ENCODE results near the gene TRIM58. TPM values are rescaled to one million over a fixed set of nuclear protein-coding genes. Genes with fewer than 3 reads are reported as not detected.

Gene TRIM58
- total RNA-seq, 1 experiment from 2014 or later = not detected

- CTCF ChIA-PET = interaction anchor here (0.6 kb wide), 1 partner anchor 11 kb away, joined by 3 read pairs; no protein-coding TSS in a partner anchor
- BruUV-seq (replicated peaks) = no TSS peak
- H3K9me3 Mint-ChIP-seq (ENCODE audit: unreplicated experiment) = peaks cover 11% of the 10 kb centered on the region
These were observed 26.4 kb downstream of the TRIM58 start for GRCh38 chr1:247883346-247883745.

DNA sequence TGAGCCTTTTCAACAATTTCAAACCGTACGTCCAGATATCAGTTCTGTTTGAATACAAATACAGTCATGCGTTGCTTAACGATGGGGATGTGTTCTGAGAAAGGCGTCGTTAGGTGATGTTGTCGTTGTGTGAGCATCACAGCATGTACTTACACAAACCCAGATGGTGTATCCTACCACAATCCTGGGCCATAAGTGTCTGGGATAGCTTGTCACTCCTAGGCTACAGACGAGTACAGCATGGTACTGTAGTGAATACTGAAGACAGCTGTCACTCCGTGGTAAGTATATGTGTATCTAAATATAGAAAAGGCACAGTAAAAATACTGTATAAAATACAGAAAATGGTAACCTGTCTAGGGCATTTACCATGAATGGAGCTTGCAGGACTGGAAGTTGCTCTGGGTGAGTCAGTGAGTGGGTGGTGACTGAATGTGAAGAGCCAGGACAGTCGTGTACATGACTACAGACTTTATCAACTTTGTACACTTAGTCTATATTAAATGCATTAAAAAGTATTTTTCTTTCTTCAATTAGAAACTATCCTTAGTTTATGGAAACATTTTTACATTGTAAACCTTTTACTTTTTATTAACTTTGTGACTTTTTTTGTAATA, 27.9 kb downstream of the TRIM58 start:
- Mint-ChIP-seq H3K4me3 (ENCODE audit: unreplicated experiment) (no peak overlapping the region), H3K36me3 (ENCODE audit: insufficient read depth, unreplicated experiment) (no peaks in the 10 kb centered on the region), H3K4me1 (ENCODE audit: insufficient read depth, unreplicated experiment) (no peaks in the 10 kb centered on the region), H3K27me3 (ENCODE audit: insufficient read depth, unreplicated experiment) (no peaks in the 10 kb centered on the region), H3K9me3 (ENCODE audit: unreplicated experiment) (peaks cover under 1% of the 10 kb centered on the region), H3K27ac (ENCODE audit: low read depth, unreplicated experiment) (no peak overlapping the region)
- DNase-seq (ENCODE audit: unreplicated experiment) = peak; percentile 18
- POLR2A ChIA-PET = interaction anchor here (1.3 to 1.4 kb wide), 2 partner anchors 11 to 29 kb away, joined by 3 to 10 read pairs; partner anchors contain the start of gene OR2W3
- TF ChIP-seq CTCF (IDR thresholded peaks at IDR 0.05; ENCODE audit: unreplicated experiment) = no peak
- no TSS peak for BruUV-seq (replicated peaks)
- intact Hi-C loops (cut with micrococcal nuclease) = no loop called here
- CTCF ChIA-PET = interaction anchor here (0.6 to 1.2 kb wide), 6 partner anchors 11 to 358 kb away, joined by 3 read pairs; no protein-coding TSS in a partner anchor

More at GRCh38 chr1:247883346-247883745, 26.4 kb downstream of the TRIM58 start:
- no peaks in the 10 kb centered on the region for H3K27me3 Mint-ChIP-seq (ENCODE audit: insufficient read depth, unreplicated experiment)
- H3K27ac Mint-ChIP-seq (ENCODE audit: low read depth, unreplicated experiment) = no peak overlapping the region
- no peak overlapping the region for H3K4me3 Mint-ChIP-seq (ENCODE audit: unreplicated experiment)
- TF ChIP-seq CTCF (IDR thresholded peaks at IDR 0.05; ENCODE audit: unreplicated experiment) = no peak
- no peak for DNase-seq (ENCODE audit: unreplicated experiment)
- H3K36me3 Mint-ChIP-seq (ENCODE audit: insufficient read depth, unreplicated experiment) = no peaks in the 10 kb centered on the region
- intact Hi-C loops (cut with micrococcal nuclease) = no loop called here
- H3K4me1 Mint-ChIP-seq (ENCODE audit: insufficient read depth, unreplicated experiment) = no peaks in the 10 kb centered on the region
- POLR2A ChIA-PET = no interaction called here

GRCh38 chr1:247895163-247895637, 38.2 kb downstream of the TRIM58 start, which contains the start of gene OR2W3:
OR2W3 (plus strand) TSS chr1:247895587; CDS start chr1:247895587, 0 bp downstream.
- no peak within 1 kb of the TSS for H3K4me3 Mint-ChIP-seq (ENCODE audit: unreplicated experiment)
- POLR2A ChIA-PET = interaction anchor here (1.4 to 2.3 kb wide), 2 partner anchors 7 to 10 kb away, joined by 5 to 10 read pairs; no protein-coding TSS in a partner anchor
- DNase-seq (ENCODE audit: unreplicated experiment) = no peak
- CTCF ChIA-PET = interaction anchor here (0.6 to 2.1 kb wide), 5 partner anchors 9 to 993 kb away, joined by 3 to 5 read pairs (median 3); no protein-coding TSS in a partner anchor
- H3K9me3 Mint-ChIP-seq (ENCODE audit: unreplicated experiment) = no peaks in the 10 kb centered on the region
- no peaks in the 10 kb centered on the region for H3K27me3 Mint-ChIP-seq (ENCODE audit: insufficient read depth, unreplicated experiment)
- no peaks in the 10 kb centered on the region for H3K36me3 Mint-ChIP-seq (ENCODE audit: insufficient read depth, unreplicated experiment)
- TF ChIP-seq CTCF (IDR thresholded peaks at IDR 0.05; ENCODE audit: unreplicated experiment) = no peak
- BruUV-seq (replicated peaks) = no TSS peak
- no peaks in the 10 kb centered on the region for H3K4me1 Mint-ChIP-seq (ENCODE audit: insufficient read depth, unreplicated experiment)
- H3K27ac Mint-ChIP-seq (ENCODE audit: low read depth, unreplicated experiment) = no peak within 1 kb of the TSS
- intact Hi-C loops (cut with micrococcal nuclease) = no loop called here

DNA sequence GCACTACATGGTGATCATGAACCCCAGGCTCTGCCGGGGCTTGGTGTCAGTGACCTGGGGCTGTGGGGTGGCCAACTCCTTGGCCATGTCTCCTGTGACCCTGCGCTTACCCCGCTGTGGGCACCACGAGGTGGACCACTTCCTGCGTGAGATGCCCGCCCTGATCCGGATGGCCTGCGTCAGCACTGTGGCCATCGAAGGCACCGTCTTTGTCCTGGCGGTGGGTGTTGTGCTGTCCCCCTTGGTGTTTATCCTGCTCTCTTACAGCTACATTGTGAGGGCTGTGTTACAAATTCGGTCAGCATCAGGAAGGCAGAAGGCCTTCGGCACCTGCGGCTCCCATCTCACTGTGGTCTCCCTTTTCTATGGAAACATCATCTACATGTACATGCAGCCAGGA, 39.0 kb downstream of the TRIM58 start:
- no peaks in the 10 kb centered on the region for H3K36me3 Mint-ChIP-seq (ENCODE audit: insufficient read depth, unreplicated experiment)
- CTCF ChIA-PET = interaction anchor here (0.6 to 2.1 kb wide), 5 partner anchors 9 to 242 kb away, joined by 3 to 5 read pairs (median 3); no protein-coding TSS in a partner anchor
- DNase-seq (ENCODE audit: unreplicated experiment) = no peak
- intact Hi-C loops (cut with micrococcal nuclease) = no loop called here
- H3K27me3 Mint-ChIP-seq (ENCODE audit: insufficient read depth, unreplicated experiment) = no peaks in the 10 kb centered on the region
- no peak for TF ChIP-seq CTCF (IDR thresholded peaks at IDR 0.05; ENCODE audit: unreplicated experiment)
- POLR2A ChIA-PET = interaction anchor here (0.7 to 2.3 kb wide), 3 partner anchors 8 to 566 kb away, joined by 3 to 10 read pairs (median 5); no protein-coding TSS in a partner anchor
- H3K4me1 Mint-ChIP-seq (ENCODE audit: insufficient read depth, unreplicated experiment) = no peaks in the 10 kb centered on the region
- H3K27ac Mint-ChIP-seq (ENCODE audit: low read depth, unreplicated experiment) = no peak overlapping the region
- H3K9me3 Mint-ChIP-seq (ENCODE audit: unreplicated experiment) = no peaks in the 10 kb centered on the region
- H3K4me3 Mint-ChIP-seq (ENCODE audit: unreplicated experiment) = no peak overlapping the region
- BruUV-seq (replicated peaks) = no TSS peak

Data from MCF 10A (cell line).